Esophagus muscularis mucosa (tissue), 4 donors: ENCODE results near the gene CSGALNACT2.

ENCODE experiments used
- EP300 ChIP-seq: sonication (generic); formaldehyde crosslinking; IDR thresholded peaks from one replicate; pipeline ENCODE4 v1.6.1; 2017; ENCODE audit warnings: antibody characterized with exemption
- POLR2AphosphoS5 ChIP-seq, 2 donors: sonication (generic); formaldehyde crosslinking; IDR thresholded peaks; one replicate each; pipeline ENCODE4 v1.6.1; 2017; ENCODE audit warnings: antibody characterized with exemption in 2 of 2
- TF ChIP-seq, protein P1 (sequence below), 3 experiments: fragments of 200-600 bp in 2 of 3; fragments of 450-650 bp in 1 of 3; sonication (generic) in 2 of 3; IDR thresholded peaks; one replicate each; pipeline ENCODE4 v1.5.1; 2017 to 2019; ENCODE audit warnings: antibody characterized with exemption in 3 of 3, mild to moderate bottlenecking in 2 of 3, moderate library complexity in 1 of 3

DNA sequence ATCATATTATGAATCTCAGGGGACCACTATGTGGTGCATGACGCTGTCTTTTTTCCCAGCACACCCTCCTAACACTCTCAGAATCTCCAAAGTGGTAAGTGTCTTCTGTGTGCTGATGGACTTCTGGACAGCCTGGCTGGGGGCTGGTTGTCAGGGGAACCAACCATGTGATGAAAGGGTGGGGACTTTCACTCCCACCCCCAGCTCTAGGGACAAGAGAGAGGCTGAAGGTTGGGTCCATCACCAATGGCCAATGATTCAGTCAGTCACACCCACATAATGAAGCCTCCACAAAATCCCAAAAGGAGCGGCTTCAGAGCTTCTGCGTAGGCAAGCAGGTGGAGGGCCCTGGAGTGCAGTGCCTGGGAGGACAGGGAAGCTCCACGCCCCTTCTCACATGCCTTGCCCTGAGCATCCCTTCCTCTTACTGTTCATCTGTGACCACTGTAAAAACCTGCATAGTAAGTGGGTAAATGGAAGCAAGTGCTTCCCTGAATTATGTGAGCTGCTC lies 84.0 kb downstream of the CSGALNACT2 start:
- TF ChIP-seq EP300: no peak
- TF ChIP-seq, protein P1, sequence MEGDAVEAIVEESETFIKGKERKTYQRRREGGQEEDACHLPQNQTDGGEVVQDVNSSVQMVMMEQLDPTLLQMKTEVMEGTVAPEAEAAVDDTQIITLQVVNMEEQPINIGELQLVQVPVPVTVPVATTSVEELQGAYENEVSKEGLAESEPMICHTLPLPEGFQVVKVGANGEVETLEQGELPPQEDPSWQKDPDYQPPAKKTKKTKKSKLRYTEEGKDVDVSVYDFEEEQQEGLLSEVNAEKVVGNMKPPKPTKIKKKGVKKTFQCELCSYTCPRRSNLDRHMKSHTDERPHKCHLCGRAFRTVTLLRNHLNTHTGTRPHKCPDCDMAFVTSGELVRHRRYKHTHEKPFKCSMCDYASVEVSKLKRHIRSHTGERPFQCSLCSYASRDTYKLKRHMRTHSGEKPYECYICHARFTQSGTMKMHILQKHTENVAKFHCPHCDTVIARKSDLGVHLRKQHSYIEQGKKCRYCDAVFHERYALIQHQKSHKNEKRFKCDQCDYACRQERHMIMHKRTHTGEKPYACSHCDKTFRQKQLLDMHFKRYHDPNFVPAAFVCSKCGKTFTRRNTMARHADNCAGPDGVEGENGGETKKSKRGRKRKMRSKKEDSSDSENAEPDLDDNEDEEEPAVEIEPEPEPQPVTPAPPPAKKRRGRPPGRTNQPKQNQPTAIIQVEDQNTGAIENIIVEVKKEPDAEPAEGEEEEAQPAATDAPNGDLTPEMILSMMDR (IDR thresholded peaks at IDR 0.05): no peak
- TF ChIP-seq POLR2AphosphoS5 (IDR thresholded peaks at IDR 0.05): no peak
